ENCODE measurements around the gene PLPPR1.

The PLPPR1 gene

DNA sequence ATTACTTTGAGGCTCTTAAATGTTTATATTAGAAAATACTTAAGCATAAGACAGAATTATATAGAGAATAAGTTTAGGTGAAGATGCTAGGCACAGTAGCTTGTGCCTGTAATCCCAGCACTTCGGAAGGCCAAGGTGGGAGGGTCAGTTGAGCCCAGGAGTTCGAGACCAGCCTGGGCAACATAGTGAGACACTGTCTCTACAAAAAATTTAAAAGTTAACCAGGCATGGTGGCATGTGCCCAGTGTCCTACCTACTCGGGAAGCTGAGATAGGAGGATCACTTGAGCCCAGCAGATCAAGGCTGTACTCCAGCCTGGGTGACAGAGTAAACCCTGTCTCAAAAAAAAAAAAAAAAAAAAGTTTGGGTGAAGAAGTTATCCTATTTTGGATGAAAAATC, 294.6 kb downstream of the PLPPR1 start:
- Histone ChIP-seq H4K20me1 (ENCODE audit: insufficient read depth, low read length, poor library complexity, severe bottlenecking) (no peaks in the 10 kb centered on the region), H3K4me1 (ENCODE audit: insufficient read depth, low read length, poor library complexity, severe bottlenecking) (no peaks in the 10 kb centered on the region), H3K9me3 (ENCODE audit: insufficient read depth, low read depth, low read length) (no peaks in the 10 kb centered on the region), H2AFZ (ENCODE audit: low read length) (no peak overlapping the region), H3K79me2 (ENCODE audit: insufficient read depth, low read length) (no peaks in the 10 kb centered on the region), H3K27me3 (ENCODE audit: insufficient read depth, low read length, poor library complexity, severe bottlenecking) (no peaks in the 10 kb centered on the region), H3K9me2 (replicated peaks; ENCODE audit: low read depth, low read length) (no peaks in the 10 kb centered on the region), H3K4me2 (ENCODE audit: low read depth, low read length, poor library complexity, severe bottlenecking) (no peak overlapping the region), H3K9ac (ENCODE audit: low read depth, low read length, poor library complexity, severe bottlenecking) (no peak overlapping the region), H3K36me3 (ENCODE audit: insufficient read depth, low read length) (no peaks in the 10 kb centered on the region), H3K4me3 (ENCODE audit: low read length, poor library complexity, severe bottlenecking) (no peak overlapping the region), H3F3A (ENCODE audit: low read depth) (no peaks in the 10 kb centered on the region)
- TF ChIP-seq, protein P1, sequence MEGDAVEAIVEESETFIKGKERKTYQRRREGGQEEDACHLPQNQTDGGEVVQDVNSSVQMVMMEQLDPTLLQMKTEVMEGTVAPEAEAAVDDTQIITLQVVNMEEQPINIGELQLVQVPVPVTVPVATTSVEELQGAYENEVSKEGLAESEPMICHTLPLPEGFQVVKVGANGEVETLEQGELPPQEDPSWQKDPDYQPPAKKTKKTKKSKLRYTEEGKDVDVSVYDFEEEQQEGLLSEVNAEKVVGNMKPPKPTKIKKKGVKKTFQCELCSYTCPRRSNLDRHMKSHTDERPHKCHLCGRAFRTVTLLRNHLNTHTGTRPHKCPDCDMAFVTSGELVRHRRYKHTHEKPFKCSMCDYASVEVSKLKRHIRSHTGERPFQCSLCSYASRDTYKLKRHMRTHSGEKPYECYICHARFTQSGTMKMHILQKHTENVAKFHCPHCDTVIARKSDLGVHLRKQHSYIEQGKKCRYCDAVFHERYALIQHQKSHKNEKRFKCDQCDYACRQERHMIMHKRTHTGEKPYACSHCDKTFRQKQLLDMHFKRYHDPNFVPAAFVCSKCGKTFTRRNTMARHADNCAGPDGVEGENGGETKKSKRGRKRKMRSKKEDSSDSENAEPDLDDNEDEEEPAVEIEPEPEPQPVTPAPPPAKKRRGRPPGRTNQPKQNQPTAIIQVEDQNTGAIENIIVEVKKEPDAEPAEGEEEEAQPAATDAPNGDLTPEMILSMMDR (conservative IDR thresholded peaks at IDR 0.05; ENCODE audit: low read length): no peak
- TF ChIP-seq EZH2phosphoT487 (IDR thresholded peaks at IDR 0.05; ENCODE audit: borderline replicate concordance): no peak

DNA sequence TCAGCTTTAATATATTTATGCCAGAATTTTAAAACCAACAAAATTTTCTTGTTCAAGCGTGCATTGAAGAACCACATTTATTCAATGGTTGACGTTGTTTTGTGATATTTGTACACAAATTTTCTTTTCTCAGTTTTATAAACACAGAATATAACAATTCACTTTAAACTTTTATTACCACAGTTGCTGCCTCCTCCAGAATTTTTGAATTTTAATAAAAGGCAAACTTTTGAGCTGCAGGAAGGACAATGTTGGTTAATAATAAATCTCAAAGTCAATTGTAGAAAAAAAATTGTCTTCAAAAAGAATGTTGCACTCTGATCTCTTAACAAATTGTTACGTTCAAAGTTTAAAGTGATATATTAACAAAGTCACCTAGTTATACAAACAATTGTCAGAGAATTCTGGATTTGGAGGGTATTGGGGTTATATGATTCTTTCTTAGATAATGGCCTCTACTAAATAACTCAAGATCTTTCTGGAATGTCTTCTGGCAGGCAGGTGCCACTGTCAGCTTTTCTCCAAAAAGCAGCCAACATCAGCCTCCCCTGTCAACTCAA, 295.8 kb downstream of the PLPPR1 start:
- H3F3A ChIP-seq (ENCODE audit: low read depth): no peaks in the 10 kb centered on the region
- H3K4me1 ChIP-seq (ENCODE audit: insufficient read depth, low read length, poor library complexity, severe bottlenecking): no peaks in the 10 kb centered on the region
- no peaks in the 10 kb centered on the region for H3K9me2 ChIP-seq (replicated peaks; ENCODE audit: low read depth, low read length)
- TF ChIP-seq, protein P1 (conservative IDR thresholded peaks at IDR 0.05; ENCODE audit: low read length): no peak
- H3K4me2 ChIP-seq (ENCODE audit: low read depth, low read length, poor library complexity, severe bottlenecking): no peak overlapping the region
- no peak overlapping the region for H3K4me3 ChIP-seq (ENCODE audit: low read length, poor library complexity, severe bottlenecking)
- H2AFZ ChIP-seq (ENCODE audit: low read length): no peak overlapping the region
- H3K27me3 ChIP-seq (ENCODE audit: insufficient read depth, low read length, poor library complexity, severe bottlenecking): no peaks in the 10 kb centered on the region
- no peaks in the 10 kb centered on the region for H3K79me2 ChIP-seq (ENCODE audit: insufficient read depth, low read length)
- H3K9me3 ChIP-seq (ENCODE audit: insufficient read depth, low read depth, low read length): no peaks in the 10 kb centered on the region
- H3K36me3 ChIP-seq (ENCODE audit: insufficient read depth, low read length): no peaks in the 10 kb centered on the region
- H3K9ac ChIP-seq (ENCODE audit: low read depth, low read length, poor library complexity, severe bottlenecking): no peak overlapping the region
- H4K20me1 ChIP-seq (ENCODE audit: insufficient read depth, low read length, poor library complexity, severe bottlenecking): no peaks in the 10 kb centered on the region

DNA sequence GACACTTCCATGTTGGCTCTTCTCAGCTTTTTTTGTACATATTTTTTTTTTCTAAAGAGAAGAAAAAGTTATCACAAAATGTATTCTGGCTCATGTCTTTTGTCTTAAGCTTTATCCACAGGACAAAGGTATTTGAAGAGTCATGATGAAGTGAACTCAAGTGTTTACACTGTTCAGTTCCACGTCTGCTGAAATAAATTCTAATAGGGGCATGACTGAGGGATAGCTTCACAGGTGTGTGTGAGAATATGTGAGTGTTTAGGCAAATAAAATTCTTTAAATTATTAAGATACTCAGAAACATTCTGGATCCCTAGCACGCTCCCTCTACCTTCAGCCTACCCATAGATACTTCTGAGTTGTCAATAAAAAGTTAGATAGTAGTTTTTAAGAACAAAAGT, 296.5 kb downstream of the PLPPR1 start:
- Histone ChIP-seq H3K27me3 (ENCODE audit: insufficient read depth, low read length, poor library complexity, severe bottlenecking) (no peaks in the 10 kb centered on the region), H3K4me3 (ENCODE audit: low read length, poor library complexity, severe bottlenecking) (no peak overlapping the region), H3F3A (ENCODE audit: low read depth) (no peaks in the 10 kb centered on the region), H3K9me3 (ENCODE audit: insufficient read depth, low read depth, low read length) (no peaks in the 10 kb centered on the region), H3K9me2 (replicated peaks; ENCODE audit: low read depth, low read length) (no peaks in the 10 kb centered on the region), H3K9ac (ENCODE audit: low read depth, low read length, poor library complexity, severe bottlenecking) (no peak overlapping the region), H3K36me3 (ENCODE audit: insufficient read depth, low read length) (no peaks in the 10 kb centered on the region), H3K4me1 (ENCODE audit: insufficient read depth, low read length, poor library complexity, severe bottlenecking) (no peaks in the 10 kb centered on the region), H2AFZ (ENCODE audit: low read length) (no peak overlapping the region), H3K79me2 (ENCODE audit: insufficient read depth, low read length) (no peaks in the 10 kb centered on the region), H3K4me2 (ENCODE audit: low read depth, low read length, poor library complexity, severe bottlenecking) (no peak overlapping the region), H4K20me1 (ENCODE audit: insufficient read depth, low read length, poor library complexity, severe bottlenecking) (no peaks in the 10 kb centered on the region)
- no peak for TF ChIP-seq EZH2phosphoT487 (IDR thresholded peaks at IDR 0.05; ENCODE audit: borderline replicate concordance)
- TF ChIP-seq, protein P1 (conservative IDR thresholded peaks at IDR 0.05; ENCODE audit: low read length): no peak

All from Loucy (cell line).